ENCODE data around the gene GANAB. TPM values are rescaled to one million over a fixed set of nuclear protein-coding genes. Genes with fewer than 3 reads are reported as not detected.
A peak's percentile ranks its signal among the peaks of the same experiment; 100 is the strongest.

GANAB gene
- total RNA-seq, 1 donor from 2014 or later: 383 TPM

DNA sequence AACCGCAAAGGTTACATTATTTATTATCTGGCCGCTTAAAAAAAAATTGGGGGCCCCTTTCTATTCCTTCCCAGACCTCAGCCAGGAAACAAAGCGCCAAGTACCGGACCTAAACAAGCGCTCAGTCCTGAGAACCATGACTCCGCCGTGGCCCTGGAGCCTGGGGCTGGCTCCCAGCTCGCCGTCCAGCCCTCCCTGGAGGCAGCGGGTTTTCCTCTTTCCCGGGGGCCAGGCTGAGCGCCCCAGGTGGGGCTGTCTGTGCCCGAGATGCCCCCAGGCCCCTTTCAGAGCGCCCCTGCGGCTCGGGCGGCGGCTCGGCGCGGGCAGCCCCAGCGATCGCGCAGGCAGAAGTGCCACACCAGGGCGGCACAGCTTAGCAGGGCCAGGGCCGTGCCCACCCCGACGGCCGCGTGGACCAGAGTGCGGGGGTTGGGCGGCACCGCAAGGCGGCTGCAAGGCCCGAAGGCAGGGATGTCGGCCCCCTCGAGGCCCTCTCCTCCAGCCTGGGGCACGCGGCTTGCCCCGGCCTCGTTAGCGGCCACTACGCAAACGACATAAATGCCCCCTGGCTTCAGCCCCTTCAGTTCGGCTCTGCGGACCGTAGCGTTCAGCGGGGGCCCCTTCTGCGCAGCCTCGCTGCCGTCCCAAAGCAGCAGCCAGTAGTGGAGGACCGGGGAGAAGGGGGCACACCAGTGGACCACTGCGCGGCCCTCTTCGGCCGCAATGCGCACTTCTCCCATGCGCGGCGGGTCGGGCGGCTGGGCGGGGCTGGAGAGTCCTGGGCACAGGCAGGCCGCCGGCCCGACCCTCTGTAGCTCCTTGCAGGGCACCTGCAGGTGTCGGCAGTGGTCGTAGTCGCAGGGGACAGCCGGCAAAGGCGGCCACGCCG is 41.3 kb upstream of the GANAB start:
- H3K27me3 Mint-ChIP-seq (ENCODE audit: unreplicated experiment): peaks cover 2% of the 10 kb centered on the region
- no peak for DNase-seq (ENCODE audit: low spot score)
- no peak overlapping the region for H3K27ac Mint-ChIP-seq (ENCODE audit: unreplicated experiment)
- H3K9me3 Mint-ChIP-seq (ENCODE audit: unreplicated experiment): no peaks in the 10 kb centered on the region
- H3K4me1 Mint-ChIP-seq (ENCODE audit: unreplicated experiment): peaks cover 10% of the 10 kb centered on the region
- H3K36me3 Mint-ChIP-seq (ENCODE audit: low read depth, unreplicated experiment): peaks cover 21% of the 10 kb centered on the region
- H3K4me3 Mint-ChIP-seq (ENCODE audit: unreplicated experiment): no peak overlapping the region
- TF ChIP-seq, protein P1, sequence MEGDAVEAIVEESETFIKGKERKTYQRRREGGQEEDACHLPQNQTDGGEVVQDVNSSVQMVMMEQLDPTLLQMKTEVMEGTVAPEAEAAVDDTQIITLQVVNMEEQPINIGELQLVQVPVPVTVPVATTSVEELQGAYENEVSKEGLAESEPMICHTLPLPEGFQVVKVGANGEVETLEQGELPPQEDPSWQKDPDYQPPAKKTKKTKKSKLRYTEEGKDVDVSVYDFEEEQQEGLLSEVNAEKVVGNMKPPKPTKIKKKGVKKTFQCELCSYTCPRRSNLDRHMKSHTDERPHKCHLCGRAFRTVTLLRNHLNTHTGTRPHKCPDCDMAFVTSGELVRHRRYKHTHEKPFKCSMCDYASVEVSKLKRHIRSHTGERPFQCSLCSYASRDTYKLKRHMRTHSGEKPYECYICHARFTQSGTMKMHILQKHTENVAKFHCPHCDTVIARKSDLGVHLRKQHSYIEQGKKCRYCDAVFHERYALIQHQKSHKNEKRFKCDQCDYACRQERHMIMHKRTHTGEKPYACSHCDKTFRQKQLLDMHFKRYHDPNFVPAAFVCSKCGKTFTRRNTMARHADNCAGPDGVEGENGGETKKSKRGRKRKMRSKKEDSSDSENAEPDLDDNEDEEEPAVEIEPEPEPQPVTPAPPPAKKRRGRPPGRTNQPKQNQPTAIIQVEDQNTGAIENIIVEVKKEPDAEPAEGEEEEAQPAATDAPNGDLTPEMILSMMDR (IDR thresholded peaks at IDR 0.05; ENCODE audit: unreplicated experiment): no peak

DNA sequence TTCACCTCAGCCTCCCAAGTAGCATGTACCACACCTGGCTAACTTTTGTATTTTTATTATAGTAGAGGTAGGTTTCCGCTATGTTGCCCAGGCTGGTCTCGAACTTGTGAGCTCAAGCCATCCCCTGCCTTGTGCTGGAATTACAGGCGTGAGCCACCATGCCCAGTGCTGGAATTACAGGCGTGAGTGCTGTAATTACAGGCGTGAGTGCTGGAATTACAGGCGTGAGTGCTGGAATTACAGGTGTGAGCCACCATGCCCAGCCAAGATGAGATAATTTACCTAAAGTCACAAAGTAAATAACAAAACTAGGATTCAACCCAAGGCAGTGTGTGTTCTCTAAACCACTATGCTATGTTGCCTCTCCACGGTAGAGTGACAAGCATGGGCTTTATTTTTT is 36.1 kb upstream of the GANAB start:
- peaks cover 7% of the 10 kb centered on the region for H3K36me3 Mint-ChIP-seq (ENCODE audit: low read depth, unreplicated experiment)
- H3K9me3 Mint-ChIP-seq (ENCODE audit: unreplicated experiment): no peaks in the 10 kb centered on the region
- peaks cover 8% of the 10 kb centered on the region for H3K4me1 Mint-ChIP-seq (ENCODE audit: unreplicated experiment)
- no peak overlapping the region for H3K27ac Mint-ChIP-seq (ENCODE audit: unreplicated experiment)
- H3K27me3 Mint-ChIP-seq (ENCODE audit: unreplicated experiment): peaks cover 5% of the 10 kb centered on the region
- no peak for DNase-seq (ENCODE audit: low spot score)
- TF ChIP-seq, protein P1 (IDR thresholded peaks at IDR 0.05; ENCODE audit: unreplicated experiment): no peak
- H3K4me3 Mint-ChIP-seq (ENCODE audit: unreplicated experiment): no peak overlapping the region

DNA sequence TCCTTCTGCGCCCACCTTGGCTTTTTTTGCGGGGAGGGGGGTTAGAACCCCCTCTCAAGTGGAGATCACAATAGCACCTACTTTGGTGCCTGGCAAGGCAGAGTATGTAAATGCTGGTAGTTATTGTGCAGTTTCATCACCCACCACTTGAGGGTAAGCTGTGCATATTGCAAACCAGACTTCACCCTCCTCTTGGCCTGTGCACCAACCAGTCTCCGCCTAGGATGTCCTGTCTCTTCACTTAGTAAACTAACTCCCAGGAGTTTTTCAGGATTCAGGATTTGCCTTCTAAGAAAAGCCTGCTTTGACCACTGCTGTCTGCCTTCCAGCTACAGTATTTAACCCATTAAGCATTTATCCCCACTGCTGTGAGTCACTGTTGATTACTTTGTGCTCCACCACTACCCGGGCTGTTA is 34.4 kb upstream of the GANAB start:
- H3K4me1 Mint-ChIP-seq (ENCODE audit: unreplicated experiment): peaks cover 8% of the 10 kb centered on the region
- no peak overlapping the region for H3K4me3 Mint-ChIP-seq (ENCODE audit: unreplicated experiment)
- peak; percentile 37 for DNase-seq (ENCODE audit: low spot score)
- H3K27ac Mint-ChIP-seq (ENCODE audit: unreplicated experiment): no peak overlapping the region
- H3K9me3 Mint-ChIP-seq (ENCODE audit: unreplicated experiment): no peaks in the 10 kb centered on the region
- peaks cover 19% of the 10 kb centered on the region for H3K36me3 Mint-ChIP-seq (ENCODE audit: low read depth, unreplicated experiment)
- H3K27me3 Mint-ChIP-seq (ENCODE audit: unreplicated experiment): peaks cover 4% of the 10 kb centered on the region
- TF ChIP-seq, protein P1 (IDR thresholded peaks at IDR 0.05; ENCODE audit: unreplicated experiment): peak; percentile 43

DNA sequence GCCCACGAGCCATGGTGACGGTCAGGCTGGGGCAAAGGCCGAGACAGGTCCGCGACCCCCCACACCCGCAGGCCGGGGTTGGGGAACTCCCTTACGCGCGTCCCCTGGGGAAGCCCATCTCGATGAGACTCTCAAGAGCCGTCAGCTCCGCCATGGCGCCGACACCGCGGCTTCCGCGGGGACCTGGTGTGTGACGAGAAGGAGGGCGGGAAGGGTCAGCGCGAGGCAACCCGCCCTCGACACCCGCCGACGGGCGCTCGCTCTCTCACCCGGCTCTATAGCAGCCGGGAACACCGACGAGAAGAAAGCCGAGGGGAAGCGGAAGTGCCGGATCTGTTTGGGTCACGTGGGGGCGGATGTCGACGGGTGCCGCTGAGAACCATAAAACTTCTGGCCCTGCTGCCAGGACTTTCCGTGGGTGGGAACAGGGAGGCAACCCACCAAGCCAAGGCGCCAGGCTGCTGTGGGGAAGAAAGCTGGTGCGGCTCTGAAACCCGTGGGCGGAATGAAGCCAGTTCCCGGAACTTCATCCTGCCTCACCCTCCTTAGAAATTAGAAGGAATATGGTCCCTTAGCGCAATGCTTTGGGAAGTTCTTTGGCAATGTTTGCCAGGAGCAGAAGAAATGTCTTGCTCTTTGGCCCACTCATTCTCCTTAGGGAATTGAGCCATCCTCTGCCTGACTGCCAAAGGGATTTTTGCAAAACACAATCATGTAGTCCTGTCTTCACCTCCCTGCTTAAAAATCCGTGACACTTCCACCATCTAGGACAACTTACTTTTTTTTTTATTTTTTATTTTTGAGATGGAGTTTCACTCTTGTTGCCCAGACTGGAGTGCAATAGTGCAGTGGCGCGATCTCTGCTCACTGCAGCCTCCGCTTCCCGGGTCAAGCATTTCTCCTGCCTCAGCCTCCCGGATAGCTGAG is 32.6 kb upstream of the GANAB start, which contains the start of gene UBXN1:
UBXN1 (minus strand) TSS at position 304 of the 927 bp plus-strand sequence; CDS start at position 154, 150 bp downstream.
- H3K9me3 Mint-ChIP-seq (ENCODE audit: unreplicated experiment): no peaks in the 10 kb centered on the region
- DNase-seq (ENCODE audit: low spot score): peak; percentile 74
- H3K27me3 Mint-ChIP-seq (ENCODE audit: unreplicated experiment): peaks cover 5% of the 10 kb centered on the region
- H3K4me1 Mint-ChIP-seq (ENCODE audit: unreplicated experiment): peaks cover 8% of the 10 kb centered on the region
- peaks cover 26% of the 10 kb centered on the region for H3K36me3 Mint-ChIP-seq (ENCODE audit: low read depth, unreplicated experiment)
- peak within 1 kb of the TSS; percentile 92 for H3K27ac Mint-ChIP-seq (ENCODE audit: unreplicated experiment)
- TF ChIP-seq, protein P1 (IDR thresholded peaks at IDR 0.05; ENCODE audit: unreplicated experiment): no peak
- H3K4me3 Mint-ChIP-seq (ENCODE audit: unreplicated experiment): peak within 1 kb of the TSS; percentile 94

Measured in endothelial cell (in vitro differentiated cells).